ENCODE data around the gene GALM.

GRCh38 chr2:38734299-38735058, 68.6 kb downstream of the GALM start:
- TF ChIP-seq, protein P1, sequence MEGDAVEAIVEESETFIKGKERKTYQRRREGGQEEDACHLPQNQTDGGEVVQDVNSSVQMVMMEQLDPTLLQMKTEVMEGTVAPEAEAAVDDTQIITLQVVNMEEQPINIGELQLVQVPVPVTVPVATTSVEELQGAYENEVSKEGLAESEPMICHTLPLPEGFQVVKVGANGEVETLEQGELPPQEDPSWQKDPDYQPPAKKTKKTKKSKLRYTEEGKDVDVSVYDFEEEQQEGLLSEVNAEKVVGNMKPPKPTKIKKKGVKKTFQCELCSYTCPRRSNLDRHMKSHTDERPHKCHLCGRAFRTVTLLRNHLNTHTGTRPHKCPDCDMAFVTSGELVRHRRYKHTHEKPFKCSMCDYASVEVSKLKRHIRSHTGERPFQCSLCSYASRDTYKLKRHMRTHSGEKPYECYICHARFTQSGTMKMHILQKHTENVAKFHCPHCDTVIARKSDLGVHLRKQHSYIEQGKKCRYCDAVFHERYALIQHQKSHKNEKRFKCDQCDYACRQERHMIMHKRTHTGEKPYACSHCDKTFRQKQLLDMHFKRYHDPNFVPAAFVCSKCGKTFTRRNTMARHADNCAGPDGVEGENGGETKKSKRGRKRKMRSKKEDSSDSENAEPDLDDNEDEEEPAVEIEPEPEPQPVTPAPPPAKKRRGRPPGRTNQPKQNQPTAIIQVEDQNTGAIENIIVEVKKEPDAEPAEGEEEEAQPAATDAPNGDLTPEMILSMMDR (IDR thresholded peaks at IDR 0.05; ENCODE audit: poor library complexity, severe bottlenecking) = no peak
- no peak for TF ChIP-seq EZH2 (IDR thresholded peaks at IDR 0.05; ENCODE audit: borderline replicate concordance, insufficient read depth, low read length, poor library complexity, severe bottlenecking)
- TF ChIP-seq SMC3 (conservative IDR thresholded peaks at IDR 0.05; ENCODE audit: poor library complexity) = no peak
- TF ChIP-seq EP300 (conservative IDR thresholded peaks at IDR 0.05; ENCODE audit: poor library complexity, severe bottlenecking) = no peak
- TF ChIP-seq TAF1 (IDR thresholded peaks at IDR 0.05; ENCODE audit: low read depth) = no peak
- no peak for TF ChIP-seq MXI1 (conservative IDR thresholded peaks at IDR 0.05; ENCODE audit: poor library complexity, severe bottlenecking)
- TF ChIP-seq, protein P2, sequence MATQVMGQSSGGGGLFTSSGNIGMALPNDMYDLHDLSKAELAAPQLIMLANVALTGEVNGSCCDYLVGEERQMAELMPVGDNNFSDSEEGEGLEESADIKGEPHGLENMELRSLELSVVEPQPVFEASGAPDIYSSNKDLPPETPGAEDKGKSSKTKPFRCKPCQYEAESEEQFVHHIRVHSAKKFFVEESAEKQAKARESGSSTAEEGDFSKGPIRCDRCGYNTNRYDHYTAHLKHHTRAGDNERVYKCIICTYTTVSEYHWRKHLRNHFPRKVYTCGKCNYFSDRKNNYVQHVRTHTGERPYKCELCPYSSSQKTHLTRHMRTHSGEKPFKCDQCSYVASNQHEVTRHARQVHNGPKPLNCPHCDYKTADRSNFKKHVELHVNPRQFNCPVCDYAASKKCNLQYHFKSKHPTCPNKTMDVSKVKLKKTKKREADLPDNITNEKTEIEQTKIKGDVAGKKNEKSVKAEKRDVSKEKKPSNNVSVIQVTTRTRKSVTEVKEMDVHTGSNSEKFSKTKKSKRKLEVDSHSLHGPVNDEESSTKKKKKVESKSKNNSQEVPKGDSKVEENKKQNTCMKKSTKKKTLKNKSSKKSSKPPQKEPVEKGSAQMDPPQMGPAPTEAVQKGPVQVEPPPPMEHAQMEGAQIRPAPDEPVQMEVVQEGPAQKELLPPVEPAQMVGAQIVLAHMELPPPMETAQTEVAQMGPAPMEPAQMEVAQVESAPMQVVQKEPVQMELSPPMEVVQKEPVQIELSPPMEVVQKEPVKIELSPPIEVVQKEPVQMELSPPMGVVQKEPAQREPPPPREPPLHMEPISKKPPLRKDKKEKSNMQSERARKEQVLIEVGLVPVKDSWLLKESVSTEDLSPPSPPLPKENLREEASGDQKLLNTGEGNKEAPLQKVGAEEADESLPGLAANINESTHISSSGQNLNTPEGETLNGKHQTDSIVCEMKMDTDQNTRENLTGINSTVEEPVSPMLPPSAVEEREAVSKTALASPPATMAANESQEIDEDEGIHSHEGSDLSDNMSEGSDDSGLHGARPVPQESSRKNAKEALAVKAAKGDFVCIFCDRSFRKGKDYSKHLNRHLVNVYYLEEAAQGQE (IDR thresholded peaks at IDR 0.05; ENCODE audit: borderline replicate concordance) = no peak
- TF ChIP-seq POLR2AphosphoS5 (IDR thresholded peaks at IDR 0.05) = no peak
- TF ChIP-seq RAD21 (conservative IDR thresholded peaks at IDR 0.05) = no peak
